Panc1 (cell line): ENCODE results near the gene PPM1H. TPM values are rescaled to one million over a fixed set of nuclear protein-coding genes. Genes with fewer than 3 reads are reported as not detected.

ENCODE experiments used
- ATAC-seq: fragments of 200-7000 bp; cut with Tn5 transposase; 2 replicates; pipeline ENCODE4 v1.9.1; 2020; ENCODE audit warnings: mild to moderate bottlenecking, moderate library complexity
- BruUV-seq: library from RNA; stranded (reverse); fragments of 400-500 nt; replicated peaks from 2 replicates; lab custom pipeline; 2021; lab: Mats Ljungman, UMichigan
- CTCF ChIA-PET: fragments of 300-600 bp; sonication (Branson Sonifier 250); formaldehyde crosslinking; loops from one replicate; lab custom pipeline; 2022; ENCODE audit warnings: antibody characterized with exemption; lab: Charles Lee
- POLR2A ChIA-PET: fragments of 300-600 bp; sonication (Branson Sonifier 250); formaldehyde crosslinking; loops from one replicate; lab custom pipeline; 2022; ENCODE audit warnings: antibody characterized with exemption; lab: Charles Lee
- DNase-seq: peaks from one replicate; pipeline ENCODE4 v3.0.0-alpha.2; 2010; ENCODE audit warnings: low read depth, low spot score
- H3K27ac ChIP-seq: 2 replicates; pipeline ENCODE4 v1.5.1; 2011; ENCODE audit warnings: mild to moderate bottlenecking, low read length, inconsistent platforms
- H3K27me3 ChIP-seq: fragments of 200-500 bp; sonication (Bioruptor generic); 2 replicates; pipeline ENCODE4 v1.6.0; 2014; ENCODE audit warnings: low read length, inconsistent platforms; ENCODE audit not compliant: control insufficient read depth, insufficient read depth
- H3K36me3 ChIP-seq: fragments of 200-500 bp; sonication (Bioruptor generic); 2 replicates; pipeline ENCODE4 v1.5.1; 2014; ENCODE audit warnings: inconsistent platforms, mild to moderate bottlenecking, low read length, moderate library complexity; ENCODE audit not compliant: control insufficient read depth, insufficient read depth
- H3K4me1 ChIP-seq: 2 replicates; pipeline ENCODE4 v1.5.1; 2011; ENCODE audit warnings: inconsistent platforms, mild to moderate bottlenecking, low read length, moderate library complexity; ENCODE audit not compliant: control insufficient read depth, insufficient read depth
- H3K4me3 ChIP-seq, 2 experiments: 2 replicates each; pipeline ENCODE4 v1.5.1; 2011 to 2012; ENCODE audit warnings: low read depth in 2 of 2, low read length in 2 of 2, mild to moderate bottlenecking in 2 of 2, inconsistent platforms in 1 of 2, moderate library complexity in 1 of 2
- H3K9me3 ChIP-seq: fragments of 200-500 bp; sonication (Bioruptor generic); 2 replicates; pipeline ENCODE4 v1.5.1; 2014; ENCODE audit warnings: low read depth, mild to moderate bottlenecking, inconsistent platforms, low read length, moderate library complexity; ENCODE audit not compliant: control insufficient read depth, insufficient read depth
- POLR2AphosphoS5 ChIP-seq: IDR thresholded peaks from 2 replicates; pipeline ENCODE4 v1.6.1; 2012; ENCODE audit warnings: mild to moderate bottlenecking, low read depth, low read length, moderate library complexity
- SIN3A ChIP-seq: IDR thresholded peaks from 2 replicates; pipeline ENCODE4 v1.6.1; 2012; ENCODE audit warnings: low read depth, mild to moderate bottlenecking, low read length, moderate library complexity, borderline replicate concordance; ENCODE audit not compliant: insufficient read depth
- TCF7L2 ChIP-seq: IDR thresholded peaks from 2 replicates; pipeline ENCODE4 v1.6.1; 2011; ENCODE audit warnings: mild to moderate bottlenecking, low read depth, low read length, inconsistent platforms
- in situ Hi-C: cut with HindIII; loops from 2 replicates; pipeline ENCODE4 v1.10.0; 2016; ENCODE audit warnings: low sequenced_read_pairs, low pct_unique_long_range_greater_than_20kb
- intact Hi-C: fragments of 100-400 bp; cut with micrococcal nuclease; formaldehyde crosslinking; loops from one replicate; pipeline ENCODE4 v1.10.0; 2022; ENCODE audit not compliant: unreplicated experiment
- total RNA-seq: library from RNA; stranded (reverse); gene quantifications from one replicate; pipeline ENCODE4 v1.2.1, GENCODE V29; 2021; ENCODE audit not compliant: unreplicated experiment
- TF ChIP-seq, protein P1 (sequence below), 2 experiments: IDR thresholded peaks; 2 replicates each; pipeline ENCODE4 v1.6.1; 2011 to 2012; ENCODE audit warnings: low read depth in 2 of 2, control low read depth in 1 of 2, low read length in 1 of 2, mild to moderate bottlenecking in 1 of 2, moderate library complexity in 1 of 2; ENCODE audit not compliant: insufficient read depth in 1 of 2
- TF ChIP-seq, protein P2 (sequence below): fragments of 450-650 bp; IDR thresholded peaks from 2 replicates; pipeline ENCODE4 v1.5.1; 2017; ENCODE audit warnings: mild to moderate bottlenecking

Gene PPM1H
- total RNA-seq, 1 experiment from 2014 or later, result 22.9 TPM

DNA sequence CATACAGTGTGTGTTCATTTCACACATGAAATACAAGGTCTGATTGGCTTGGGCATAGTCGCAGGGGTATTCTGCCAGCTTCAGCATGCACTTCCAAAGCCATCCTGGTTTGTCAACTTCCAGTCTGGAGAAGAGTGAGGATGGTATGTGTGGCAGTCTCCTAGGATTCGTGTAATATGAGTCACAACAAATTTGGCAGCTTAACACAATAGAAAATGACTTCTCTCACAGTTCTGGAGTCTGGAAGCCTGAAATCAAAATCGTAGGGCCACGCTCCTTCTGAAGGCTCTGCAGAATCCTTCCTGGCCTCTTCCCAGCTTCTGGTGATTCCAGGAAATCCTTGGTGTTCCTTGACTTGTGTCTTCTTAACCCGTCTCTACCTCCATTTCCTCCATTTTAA is 167.5 kb downstream of the PPM1H start:
- intact Hi-C loops, result no loop called here
- H3K27me3 ChIP-seq, result no peaks in the 10 kb centered on the region
- H3K4me3 ChIP-seq, result no peak overlapping the region
- H3K36me3 ChIP-seq, result no peaks in the 10 kb centered on the region
- TF ChIP-seq, protein P1, sequence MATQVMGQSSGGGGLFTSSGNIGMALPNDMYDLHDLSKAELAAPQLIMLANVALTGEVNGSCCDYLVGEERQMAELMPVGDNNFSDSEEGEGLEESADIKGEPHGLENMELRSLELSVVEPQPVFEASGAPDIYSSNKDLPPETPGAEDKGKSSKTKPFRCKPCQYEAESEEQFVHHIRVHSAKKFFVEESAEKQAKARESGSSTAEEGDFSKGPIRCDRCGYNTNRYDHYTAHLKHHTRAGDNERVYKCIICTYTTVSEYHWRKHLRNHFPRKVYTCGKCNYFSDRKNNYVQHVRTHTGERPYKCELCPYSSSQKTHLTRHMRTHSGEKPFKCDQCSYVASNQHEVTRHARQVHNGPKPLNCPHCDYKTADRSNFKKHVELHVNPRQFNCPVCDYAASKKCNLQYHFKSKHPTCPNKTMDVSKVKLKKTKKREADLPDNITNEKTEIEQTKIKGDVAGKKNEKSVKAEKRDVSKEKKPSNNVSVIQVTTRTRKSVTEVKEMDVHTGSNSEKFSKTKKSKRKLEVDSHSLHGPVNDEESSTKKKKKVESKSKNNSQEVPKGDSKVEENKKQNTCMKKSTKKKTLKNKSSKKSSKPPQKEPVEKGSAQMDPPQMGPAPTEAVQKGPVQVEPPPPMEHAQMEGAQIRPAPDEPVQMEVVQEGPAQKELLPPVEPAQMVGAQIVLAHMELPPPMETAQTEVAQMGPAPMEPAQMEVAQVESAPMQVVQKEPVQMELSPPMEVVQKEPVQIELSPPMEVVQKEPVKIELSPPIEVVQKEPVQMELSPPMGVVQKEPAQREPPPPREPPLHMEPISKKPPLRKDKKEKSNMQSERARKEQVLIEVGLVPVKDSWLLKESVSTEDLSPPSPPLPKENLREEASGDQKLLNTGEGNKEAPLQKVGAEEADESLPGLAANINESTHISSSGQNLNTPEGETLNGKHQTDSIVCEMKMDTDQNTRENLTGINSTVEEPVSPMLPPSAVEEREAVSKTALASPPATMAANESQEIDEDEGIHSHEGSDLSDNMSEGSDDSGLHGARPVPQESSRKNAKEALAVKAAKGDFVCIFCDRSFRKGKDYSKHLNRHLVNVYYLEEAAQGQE (IDR thresholded peaks at IDR 0.05; ENCODE audit: insufficient read depth in 1 of 2, low read depth in 2 of 2, low read length in 1 of 2), result no peak
- TF ChIP-seq POLR2AphosphoS5 (no peak), SIN3A (no peak), TCF7L2 (no peak)
- TF ChIP-seq, protein P2, sequence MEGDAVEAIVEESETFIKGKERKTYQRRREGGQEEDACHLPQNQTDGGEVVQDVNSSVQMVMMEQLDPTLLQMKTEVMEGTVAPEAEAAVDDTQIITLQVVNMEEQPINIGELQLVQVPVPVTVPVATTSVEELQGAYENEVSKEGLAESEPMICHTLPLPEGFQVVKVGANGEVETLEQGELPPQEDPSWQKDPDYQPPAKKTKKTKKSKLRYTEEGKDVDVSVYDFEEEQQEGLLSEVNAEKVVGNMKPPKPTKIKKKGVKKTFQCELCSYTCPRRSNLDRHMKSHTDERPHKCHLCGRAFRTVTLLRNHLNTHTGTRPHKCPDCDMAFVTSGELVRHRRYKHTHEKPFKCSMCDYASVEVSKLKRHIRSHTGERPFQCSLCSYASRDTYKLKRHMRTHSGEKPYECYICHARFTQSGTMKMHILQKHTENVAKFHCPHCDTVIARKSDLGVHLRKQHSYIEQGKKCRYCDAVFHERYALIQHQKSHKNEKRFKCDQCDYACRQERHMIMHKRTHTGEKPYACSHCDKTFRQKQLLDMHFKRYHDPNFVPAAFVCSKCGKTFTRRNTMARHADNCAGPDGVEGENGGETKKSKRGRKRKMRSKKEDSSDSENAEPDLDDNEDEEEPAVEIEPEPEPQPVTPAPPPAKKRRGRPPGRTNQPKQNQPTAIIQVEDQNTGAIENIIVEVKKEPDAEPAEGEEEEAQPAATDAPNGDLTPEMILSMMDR, result no peak
- ATAC-seq (0 out of 2 replicates have a peak, but pooled peaks have one; percentile 45), DNase-seq (no peak)
- H3K9me3 ChIP-seq, result no peaks in the 10 kb centered on the region
- in situ Hi-C loops, result no loop called here
- BruUV-seq, result no TSS peak
- ChIA-PET POLR2A (no interaction called here), CTCF (no interaction called here)
- H3K4me1 ChIP-seq, result no peaks in the 10 kb centered on the region
- H3K27ac ChIP-seq, result no peak overlapping the region; the same call in 1 of the 2 replicates

DNA sequence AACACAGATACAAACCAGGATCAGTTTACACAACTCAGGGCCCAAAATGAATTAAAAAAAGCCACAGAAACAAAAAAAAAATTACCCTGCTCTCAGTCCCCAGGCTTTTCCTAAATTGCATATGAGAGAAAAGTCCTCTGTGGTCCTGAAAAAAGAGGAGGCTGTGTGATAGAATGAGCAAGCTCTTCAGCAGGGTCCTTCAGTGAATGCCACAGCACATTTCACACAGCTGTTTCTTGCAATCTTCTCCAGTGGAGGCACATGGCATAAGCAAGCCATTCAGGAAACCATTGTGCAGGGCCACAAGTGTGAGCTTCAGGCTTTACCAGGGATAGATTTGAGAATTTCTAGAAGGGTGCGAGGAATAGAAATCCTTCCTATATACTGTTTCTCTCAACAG is 168.5 kb downstream of the PPM1H start:
- DNase-seq (no peak), ATAC-seq (no peak)
- Histone ChIP-seq H3K36me3 (no peaks in the 10 kb centered on the region), H3K27ac (no peak overlapping the region), H3K4me1 (no peaks in the 10 kb centered on the region), H3K9me3 (no peaks in the 10 kb centered on the region), H3K4me3 (no peak overlapping the region), H3K27me3 (no peaks in the 10 kb centered on the region)
- TF ChIP-seq, protein P2, result no peak
- TF ChIP-seq POLR2AphosphoS5 (no peak), TCF7L2 (no peak), SIN3A (no peak)
- TF ChIP-seq, protein P1 (IDR thresholded peaks at IDR 0.05; ENCODE audit: insufficient read depth in 1 of 2, low read depth in 2 of 2, low read length in 1 of 2), result no peak
- ChIA-PET CTCF (no interaction called here), POLR2A (no interaction called here)
- intact Hi-C loops (no loop called here), in situ Hi-C loops (no loop called here)
- no TSS peak for BruUV-seq
